ENCODE data around the gene DMKN.

DNA sequence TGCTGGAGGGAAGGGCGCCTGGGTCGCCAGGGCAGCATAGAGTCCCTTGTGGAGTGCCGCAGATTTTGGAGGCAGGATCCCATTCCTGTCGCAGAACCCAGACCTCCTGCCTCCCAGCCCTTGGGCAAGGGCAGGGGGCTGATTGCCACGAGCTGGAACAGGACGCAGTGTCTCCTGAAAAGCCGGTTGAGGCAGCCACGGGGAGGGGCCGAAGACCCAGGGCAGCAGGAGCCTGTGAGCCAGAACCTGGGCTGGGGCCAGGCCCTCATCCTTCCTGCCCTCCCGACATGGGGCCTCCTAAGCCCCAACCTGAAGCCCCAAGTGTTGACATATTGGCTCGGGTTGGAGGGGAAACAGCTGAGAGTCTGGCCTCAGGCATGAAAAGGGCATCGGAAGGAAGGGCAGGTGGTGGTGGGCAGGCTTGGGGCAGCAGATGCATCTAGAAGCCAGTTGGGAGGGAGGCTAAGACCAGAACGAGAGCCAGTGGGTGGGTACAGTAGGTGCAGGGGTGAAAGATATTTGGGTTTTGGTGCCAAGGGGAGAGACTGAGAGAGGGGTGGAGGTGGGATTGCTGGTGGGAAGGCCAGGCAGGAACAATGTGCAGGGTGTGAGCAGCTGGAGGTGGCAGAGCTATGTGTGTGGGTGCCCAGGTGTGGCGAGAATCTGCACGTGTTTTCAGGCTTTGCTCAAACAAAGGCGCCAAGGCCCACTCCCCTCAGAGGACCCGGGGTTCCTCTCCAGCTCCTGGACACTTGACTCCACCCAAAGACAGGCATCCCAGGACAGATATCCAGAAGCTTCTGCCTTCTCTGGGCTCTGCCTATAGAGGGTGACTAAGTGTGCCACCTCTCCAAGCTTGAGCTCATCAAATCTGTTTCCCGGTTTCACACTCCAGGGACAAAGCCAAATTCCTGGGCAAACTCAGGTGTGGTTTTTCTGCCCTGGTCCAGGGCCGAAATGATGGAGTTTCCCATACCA is 16.1 kb upstream of the DMKN start:
- TF ChIP-seq CTCF (IDR thresholded peaks at IDR 0.05; ENCODE audit: control extremely low read depth in 1 of 3, insufficient read depth in 1 of 3, low read depth in 1 of 3, low read length in 3 of 3) (no peak), EZH2 (IDR thresholded peaks at IDR 0.05; ENCODE audit: low read depth, low read length, severe bottlenecking) (no peak), POLR2A (IDR thresholded peaks at IDR 0.05; ENCODE audit: control extremely low read depth in 1 of 2, low read depth in 2 of 2, low read length in 2 of 2) (no peak), SUZ12 (IDR thresholded peaks at IDR 0.05; ENCODE audit: low read length) (no peak), EGR1 (IDR thresholded peaks at IDR 0.05; ENCODE audit: borderline replicate concordance, low read depth, low read length) (no peak), CEBPB (IDR thresholded peaks at IDR 0.05; ENCODE audit: low read depth, low read length) (no peak), POLR2AphosphoS5 (IDR thresholded peaks at IDR 0.05; ENCODE audit: low read depth, low read length) (no peak), TAF1 (IDR thresholded peaks at IDR 0.05; ENCODE audit: low read depth, low read length) (no peak), ZNF274 (IDR thresholded peaks at IDR 0.05; ENCODE audit: borderline replicate concordance, extremely low read depth, low read length) (no peak), GABPA (IDR thresholded peaks at IDR 0.05; ENCODE audit: borderline replicate concordance, insufficient read depth, low read length) (no peak), ATF2 (IDR thresholded peaks at IDR 0.05; ENCODE audit: low read length) (no peak), EP300 (IDR thresholded peaks at IDR 0.05; ENCODE audit: borderline replicate concordance in 1 of 2, low read depth in 2 of 2, low read length in 2 of 2) (no peak)

All from H1 (cell line).